K562 (cell line): ENCODE measurements around the gene GNG14. TPM values are rescaled to one million over a fixed set of nuclear protein-coding genes. Genes with fewer than 3 reads are reported as not detected.
A peak's percentile ranks its signal among the peaks of the same experiment; 100 is the strongest.

Experiments
- CC2D1A ChIP-seq: fragments of 450-650 bp; IDR thresholded peaks from 2 replicates; pipeline ENCODE4 v1.6.1; 2017; ENCODE audit warnings: mild to moderate bottlenecking
- CCNT2 ChIP-seq: IDR thresholded peaks from 2 replicates; pipeline ENCODE4 v1.6.1; 2011; ENCODE audit warnings: borderline replicate concordance, low read depth, mild to moderate bottlenecking, moderate library complexity, mixed read lengths, low read length; ENCODE audit not compliant: insufficient read length; ENCODE audit errors: extremely low read depth
- ESRRA ChIP-seq: fragments of 450-650 bp; IDR thresholded peaks from 2 replicates; pipeline ENCODE4 v1.6.1; 2014; ENCODE audit warnings: low read depth, mild to moderate bottlenecking, moderate library complexity, borderline replicate concordance
- FOXJ3 ChIP-seq: sonication (generic); formaldehyde crosslinking; IDR thresholded peaks from 2 replicates; pipeline ENCODE4 v1.4.0; 2020; ENCODE audit warnings: mild to moderate bottlenecking, missing genetic modification reagents
- FOXP1 ChIP-seq: sonication (generic); formaldehyde crosslinking; IDR thresholded peaks from 2 replicates; pipeline ENCODE4 v1.8.0; 2022; ENCODE audit warnings: mild to moderate bottlenecking, missing genetic modification reagents
- GTF2F1 ChIP-seq: IDR thresholded peaks from 2 replicates; pipeline ENCODE4 v1.6.1; 2011; ENCODE audit warnings: low read depth, low read length, improper control_type of control experiment
- RBBP5 ChIP-seq: fragments of 200-600 bp; sonication (generic); IDR thresholded peaks from 2 replicates; pipeline ENCODE4 v1.6.1; 2012; ENCODE audit warnings: borderline replicate concordance, mild to moderate bottlenecking, low read length, control low read depth, inconsistent platforms; ENCODE audit not compliant: insufficient read depth, poor library complexity, severe bottlenecking
- RBM34 ChIP-seq: fragments of 200-400 bp; formaldehyde crosslinking; IDR thresholded peaks from 2 replicates; pipeline ENCODE4 v1.6.1; 2018; ENCODE audit warnings: low read length, borderline replicate concordance; ENCODE audit not compliant: insufficient read depth
- SIN3A ChIP-seq, 2 experiments: fragments of 150-350 bp in 1 of 2; IDR thresholded peaks; 2 replicates each; pipeline ENCODE4 v1.6.1; 2011 to 2016; ENCODE audit warnings: borderline replicate concordance in 2 of 2, low read depth in 2 of 2, low read length in 2 of 2, mild to moderate bottlenecking in 2 of 2, moderate library complexity in 2 of 2; ENCODE audit not compliant: control insufficient read depth in 1 of 2
- STAT5B ChIP-seq: fragments of 250-450 bp; sonication (Bioruptor Pico); IDR thresholded peaks from 2 replicates; pipeline ENCODE4 v1.8.0; 2021; ENCODE audit warnings: mild to moderate bottlenecking, inconsistent platforms
- TBL1XR1 ChIP-seq, 2 experiments: IDR thresholded peaks; 2 replicates each; pipeline ENCODE4 v1.6.1; 2012; ENCODE audit warnings: improper control_type of control experiment in 2 of 2, low read length in 2 of 2, mild to moderate bottlenecking in 1 of 2
- ZC3H4 ChIP-seq: sonication (generic); formaldehyde crosslinking; IDR thresholded peaks from 2 replicates; pipeline ENCODE4 v1.9.0; 2021; ENCODE audit warnings: missing genetic modification reagents, borderline replicate concordance
- polyA plus RNA-seq, 8 experiments: library from polyadenylated mRNA; depleted of rRNA in 4 of 8; stranded (reverse) in 5 of 8; unstranded in 3 of 8; fragments of >200 nt; fragmentation: Nextera tagmentation in 2 of 8; fragmentation: Illumina TruSeq in 1 of 8; extraction: Ambion mirVana in 2 of 8; extraction: Trizol in 1 of 8; gene quantifications; 2 replicates each; pipeline versions ENCODE4 v1.2.1 to v1.2.3, GENCODE V29; 2011 to 2014; ENCODE audit warnings: inconsistent platforms in 1 of 8, missing spikeins in 1 of 8
- total RNA-seq, 7 experiments: library from RNA; depleted of rRNA in 6 of 7; stranded (reverse); fragments of >200 nt in 6 of 7; fragmentation: Illumina TruSeq in 2 of 7; extraction: Trizol in 2 of 7; gene quantifications; 2 replicates each; pipeline versions ENCODE4 v1.2.1 to v1.2.3, GENCODE V29; 2011 to 2021; ENCODE audit warnings: low replicate concordance in 1 of 7
- TF ChIP-seq, protein P1 (sequence below): sonication (generic); formaldehyde crosslinking; IDR thresholded peaks from 2 replicates; pipeline ENCODE4 v1.8.0; 2022; ENCODE audit warnings: mild to moderate bottlenecking, missing genetic modification reagents, borderline replicate concordance
- TF ChIP-seq, protein P2 (sequence below): fragments of 450-650 bp; IDR thresholded peaks from 2 replicates; pipeline ENCODE4 v1.6.1; 2018; ENCODE audit not compliant: partially characterized antibody
- TF ChIP-seq, protein P3 (sequence below): fragments of 250-450 bp; sonication (Bioruptor Pico); IDR thresholded peaks from 2 replicates; pipeline ENCODE4 v1.4.0; 2020; ENCODE audit warnings: borderline replicate concordance
- TF ChIP-seq, protein P4 (sequence below): fragments of 250-450 bp; sonication (Bioruptor Pico); IDR thresholded peaks from 2 replicates; pipeline ENCODE4 v1.5.1; 2021; ENCODE audit warnings: mild to moderate bottlenecking

The GNG14 gene
- total and polyA plus RNA-seq, 9 of the 15 experiments (the other 6 are each of a cell fraction or from before 2014, with no cell fraction given): not detected

DNA sequence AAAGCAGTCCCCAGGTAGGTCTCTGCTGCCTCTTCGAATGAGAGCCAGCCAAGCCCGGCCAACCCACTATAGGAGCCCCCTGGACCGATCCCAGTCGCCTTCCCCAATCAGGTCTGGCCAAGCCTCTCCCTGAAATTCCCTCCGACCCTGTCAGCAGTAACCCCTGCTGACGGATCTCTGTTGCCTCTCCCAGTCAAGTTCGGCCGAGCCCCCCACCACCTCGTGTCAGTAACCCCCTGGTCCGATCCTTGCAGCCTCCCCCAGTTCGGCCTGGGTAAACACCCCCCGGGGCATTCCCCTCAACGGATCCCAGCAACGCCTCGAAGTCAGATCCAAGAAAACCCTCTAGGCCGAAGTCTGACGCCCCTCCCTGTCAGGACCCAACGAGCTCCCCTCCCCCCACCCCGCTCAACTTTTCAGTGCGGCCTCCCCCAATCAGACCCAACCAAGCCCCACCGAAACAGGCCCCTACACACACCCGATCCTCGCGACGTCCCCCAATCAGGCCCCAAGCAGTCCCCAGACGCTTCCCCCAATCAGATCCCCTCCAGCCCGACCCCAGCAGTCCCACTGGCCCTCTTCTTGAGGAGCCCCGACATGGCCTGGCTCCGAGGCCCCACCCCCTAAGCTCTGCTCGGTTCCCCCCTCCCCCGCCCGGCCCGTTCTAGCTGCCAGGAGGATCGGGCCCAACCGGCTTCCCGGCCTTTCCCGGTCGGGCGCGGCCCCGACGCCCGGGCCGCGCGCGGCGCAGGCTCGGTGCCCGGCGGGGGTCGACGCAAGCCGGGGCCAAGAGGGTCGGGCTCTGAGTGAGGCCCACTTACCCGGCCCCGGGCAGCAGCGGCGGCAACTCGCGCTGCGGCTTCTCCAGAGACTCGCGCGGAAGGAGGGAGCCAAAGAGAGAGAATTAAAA, 34.1 kb downstream of the GNG14 start (continued):
- TF ChIP-seq, protein P1, sequence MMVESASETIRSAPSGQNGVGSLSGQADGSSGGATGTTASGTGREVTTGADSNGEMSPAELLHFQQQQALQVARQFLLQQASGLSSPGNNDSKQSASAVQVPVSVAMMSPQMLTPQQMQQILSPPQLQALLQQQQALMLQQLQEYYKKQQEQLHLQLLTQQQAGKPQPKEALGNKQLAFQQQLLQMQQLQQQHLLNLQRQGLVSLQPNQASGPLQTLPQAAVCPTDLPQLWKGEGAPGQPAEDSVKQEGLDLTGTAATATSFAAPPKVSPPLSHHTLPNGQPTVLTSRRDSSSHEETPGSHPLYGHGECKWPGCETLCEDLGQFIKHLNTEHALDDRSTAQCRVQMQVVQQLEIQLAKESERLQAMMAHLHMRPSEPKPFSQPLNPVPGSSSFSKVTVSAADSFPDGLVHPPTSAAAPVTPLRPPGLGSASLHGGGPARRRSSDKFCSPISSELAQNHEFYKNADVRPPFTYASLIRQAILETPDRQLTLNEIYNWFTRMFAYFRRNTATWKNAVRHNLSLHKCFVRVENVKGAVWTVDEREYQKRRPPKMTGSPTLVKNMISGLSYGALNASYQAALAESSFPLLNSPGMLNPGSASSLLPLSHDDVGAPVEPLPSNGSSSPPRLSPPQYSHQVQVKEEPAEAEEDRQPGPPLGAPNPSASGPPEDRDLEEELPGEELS (CRISPR knock-in tag): 0 out of 2 replicates have a peak, but pooled peaks have one; percentile 26
- TF ChIP-seq, protein P2, sequence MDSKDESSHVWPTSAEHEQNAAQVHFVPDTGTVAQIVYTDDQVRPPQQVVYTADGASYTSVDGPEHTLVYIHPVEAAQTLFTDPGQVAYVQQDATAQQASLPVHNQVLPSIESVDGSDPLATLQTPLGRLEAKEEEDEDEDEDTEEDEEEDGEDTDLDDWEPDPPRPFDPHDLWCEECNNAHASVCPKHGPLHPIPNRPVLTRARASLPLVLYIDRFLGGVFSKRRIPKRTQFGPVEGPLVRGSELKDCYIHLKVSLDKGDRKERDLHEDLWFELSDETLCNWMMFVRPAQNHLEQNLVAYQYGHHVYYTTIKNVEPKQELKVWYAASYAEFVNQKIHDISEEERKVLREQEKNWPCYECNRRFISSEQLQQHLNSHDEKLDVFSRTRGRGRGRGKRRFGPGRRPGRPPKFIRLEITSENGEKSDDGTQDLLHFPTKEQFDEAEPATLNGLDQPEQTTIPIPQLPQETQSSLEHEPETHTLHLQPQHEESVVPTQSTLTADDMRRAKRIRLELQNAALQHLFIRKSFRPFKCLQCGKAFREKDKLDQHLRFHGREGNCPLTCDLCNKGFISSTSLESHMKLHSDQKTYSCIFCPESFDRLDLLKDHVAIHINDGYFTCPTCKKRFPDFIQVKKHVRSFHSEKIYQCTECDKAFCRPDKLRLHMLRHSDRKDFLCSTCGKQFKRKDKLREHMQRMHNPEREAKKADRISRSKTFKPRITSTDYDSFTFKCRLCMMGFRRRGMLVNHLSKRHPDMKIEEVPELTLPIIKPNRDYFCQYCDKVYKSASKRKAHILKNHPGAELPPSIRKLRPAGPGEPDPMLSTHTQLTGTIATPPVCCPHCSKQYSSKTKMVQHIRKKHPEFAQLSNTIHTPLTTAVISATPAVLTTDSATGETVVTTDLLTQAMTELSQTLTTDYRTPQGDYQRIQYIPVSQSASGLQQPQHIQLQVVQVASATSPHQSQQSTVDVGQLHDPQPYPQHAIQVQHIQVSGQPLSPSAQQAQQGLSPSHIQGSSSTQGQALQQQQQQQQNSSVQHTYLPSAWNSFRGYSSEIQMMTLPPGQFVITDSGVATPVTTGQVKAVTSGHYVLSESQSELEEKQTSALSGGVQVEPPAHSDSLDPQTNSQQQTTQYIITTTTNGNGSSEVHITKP: peak; percentile 5
- TF ChIP-seq RBBP5 (peak; percentile 66), SIN3A (IDR thresholded peaks at IDR 0.05; ENCODE audit: borderline replicate concordance in 2 of 2, control insufficient read depth in 1 of 2, low read depth in 2 of 2, low read length in 2 of 2) (peak in 1 of 2 experiments; percentile 5; a peak in 1 of 4 replicates), STAT5B (CRISPR knock-in tag) (no peak), ESRRA (no peak), CCNT2 (peak; percentile 56), FOXJ3 (CRISPR knock-in tag) (no peak), FOXP1 (CRISPR knock-in tag) (no peak), TBL1XR1 (IDR thresholded peaks at IDR 0.05; ENCODE audit: low read length in 2 of 2) (no peak), GTF2F1 (no peak), CC2D1A (no peak; the same call in 1 of the 2 replicates), RBM34 (no peak), ZC3H4 (no peak)
- TF ChIP-seq, protein P3, sequence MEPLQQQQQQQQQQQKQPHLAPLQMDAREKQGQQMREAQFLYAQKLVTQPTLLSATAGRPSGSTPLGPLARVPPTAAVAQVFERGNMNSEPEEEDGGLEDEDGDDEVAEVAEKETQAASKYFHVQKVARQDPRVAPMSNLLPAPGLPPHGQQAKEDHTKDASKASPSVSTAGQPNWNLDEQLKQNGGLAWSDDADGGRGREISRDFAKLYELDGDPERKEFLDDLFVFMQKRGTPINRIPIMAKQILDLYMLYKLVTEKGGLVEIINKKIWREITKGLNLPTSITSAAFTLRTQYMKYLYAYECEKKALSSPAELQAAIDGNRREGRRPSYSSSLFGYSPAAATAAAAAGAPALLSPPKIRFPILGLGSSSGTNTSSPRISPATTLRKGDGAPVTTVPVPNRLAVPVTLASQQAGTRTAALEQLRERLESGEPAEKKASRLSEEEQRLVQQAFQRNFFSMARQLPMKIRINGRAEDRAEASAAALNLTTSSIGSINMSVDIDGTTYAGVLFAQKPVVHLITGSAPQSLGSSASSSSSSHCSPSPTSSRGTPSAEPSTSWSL (CRISPR knock-in tag): no peak
- TF ChIP-seq, protein P4, sequence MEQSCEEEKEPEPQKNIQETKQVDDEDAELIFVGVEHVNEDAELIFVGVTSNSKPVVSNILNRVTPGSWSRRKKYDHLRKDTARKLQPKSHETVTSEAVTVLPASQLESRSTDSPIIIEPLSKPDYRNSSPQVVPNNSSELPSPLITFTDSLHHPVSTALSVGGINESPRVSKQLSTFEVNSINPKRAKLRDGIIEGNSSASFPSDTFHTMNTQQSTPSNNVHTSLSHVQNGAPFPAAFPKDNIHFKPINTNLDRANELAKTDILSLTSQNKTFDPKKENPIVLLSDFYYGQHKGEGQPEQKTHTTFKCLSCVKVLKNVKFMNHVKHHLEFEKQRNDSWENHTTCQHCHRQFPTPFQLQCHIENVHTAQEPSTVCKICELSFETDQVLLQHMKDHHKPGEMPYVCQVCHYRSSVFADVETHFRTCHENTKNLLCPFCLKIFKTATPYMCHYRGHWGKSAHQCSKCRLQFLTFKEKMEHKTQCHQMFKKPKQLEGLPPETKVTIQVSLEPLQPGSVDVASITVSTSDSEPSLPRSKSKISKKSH (CRISPR knock-in tag): no peak
